ENCODE data around the gene NCOA7.

The NCOA7 gene

DNA sequence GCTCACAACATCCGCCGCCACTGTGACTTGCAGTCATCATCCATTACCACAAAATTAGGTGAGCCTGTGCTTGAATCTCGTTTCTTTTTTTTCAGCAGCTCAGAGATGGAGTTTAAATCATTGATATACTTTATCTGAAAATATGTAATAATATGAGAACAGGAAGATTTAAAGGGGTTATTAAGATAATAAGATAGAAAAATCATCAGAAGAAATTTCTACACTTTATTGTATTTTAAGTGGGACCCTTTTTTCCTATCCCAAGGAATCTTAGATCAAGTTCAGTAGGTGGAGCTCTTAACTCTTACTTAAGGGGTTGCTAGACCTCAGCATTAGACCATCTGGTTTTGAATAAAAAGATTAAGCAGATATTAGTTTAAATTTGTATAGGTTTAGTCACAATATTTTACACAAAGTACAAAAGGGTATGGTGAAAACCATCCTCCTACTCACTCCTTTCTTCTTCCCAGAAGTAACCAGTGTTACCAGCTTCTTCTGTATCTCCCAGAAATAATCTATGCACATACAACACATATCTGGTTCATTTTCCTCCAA is 9.4 kb upstream of the NCOA7 start:
- peak; percentile 50; the same call in 1 of the 2 replicates for TF ChIP-seq CTCF (IDR thresholded peaks at IDR 0.05)

DNA sequence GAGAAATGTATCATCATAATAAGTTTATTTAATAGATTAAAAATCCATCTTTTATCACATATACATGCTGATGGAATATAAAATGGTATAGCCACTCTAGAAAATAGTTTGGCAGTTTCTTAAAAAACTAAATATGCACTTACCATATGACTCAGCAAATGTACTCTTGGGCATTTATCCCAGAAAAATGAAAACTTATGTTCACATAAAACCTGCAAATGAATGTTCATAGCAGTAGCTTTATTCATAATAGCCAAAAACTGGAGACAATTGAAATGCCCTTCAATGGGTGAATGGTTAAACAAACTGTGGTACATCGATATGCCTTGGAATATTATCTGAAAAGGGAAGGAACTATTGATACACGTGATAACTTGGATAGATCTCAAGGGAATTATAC is 6.4 kb upstream of the NCOA7 start:
- TF ChIP-seq CTCF (IDR thresholded peaks at IDR 0.05) = no peak

DNA sequence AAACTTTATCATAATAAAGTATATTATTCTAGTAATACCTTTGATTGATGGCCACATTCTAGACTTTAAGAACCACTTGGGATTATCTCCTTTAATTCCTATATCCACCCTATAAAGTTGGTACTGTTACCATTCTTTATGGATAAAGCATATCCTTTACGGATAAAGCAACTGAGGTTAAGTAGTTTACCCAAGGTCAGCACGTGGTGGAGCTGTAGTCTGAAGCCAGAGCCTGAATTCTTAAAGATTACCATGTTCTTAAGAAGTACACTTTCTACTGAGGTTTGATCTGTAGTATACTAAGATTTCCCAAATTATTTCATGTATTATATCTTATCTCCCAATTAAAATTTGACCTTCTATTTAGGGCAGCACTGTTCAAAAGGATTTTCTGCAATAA is 3.0 kb upstream of the NCOA7 start:
- 0 out of 2 replicates have a peak, but pooled peaks have one; percentile 22 for TF ChIP-seq CTCF (IDR thresholded peaks at IDR 0.05)

DNA sequence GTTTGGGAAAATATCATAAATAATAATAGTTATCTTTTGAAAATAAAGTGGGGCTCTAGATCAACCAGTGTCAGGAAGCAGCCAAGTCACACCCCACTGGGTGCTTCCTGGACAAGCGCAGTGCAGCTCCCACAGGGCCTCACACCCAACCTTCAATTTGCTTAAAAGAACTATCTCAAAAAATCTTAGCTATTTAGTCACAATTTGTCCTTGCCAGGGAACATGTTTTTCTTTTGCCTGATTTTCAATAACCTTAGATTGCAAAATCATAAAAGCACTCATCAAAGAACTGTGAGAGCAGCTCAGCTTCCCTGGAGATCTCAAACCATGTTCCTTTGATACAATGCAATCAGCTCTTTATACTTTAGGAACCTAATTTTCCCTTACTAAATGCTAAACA is 1.6 kb upstream of the NCOA7 start:
- TF ChIP-seq CTCF (IDR thresholded peaks at IDR 0.05) = no peak

DNA sequence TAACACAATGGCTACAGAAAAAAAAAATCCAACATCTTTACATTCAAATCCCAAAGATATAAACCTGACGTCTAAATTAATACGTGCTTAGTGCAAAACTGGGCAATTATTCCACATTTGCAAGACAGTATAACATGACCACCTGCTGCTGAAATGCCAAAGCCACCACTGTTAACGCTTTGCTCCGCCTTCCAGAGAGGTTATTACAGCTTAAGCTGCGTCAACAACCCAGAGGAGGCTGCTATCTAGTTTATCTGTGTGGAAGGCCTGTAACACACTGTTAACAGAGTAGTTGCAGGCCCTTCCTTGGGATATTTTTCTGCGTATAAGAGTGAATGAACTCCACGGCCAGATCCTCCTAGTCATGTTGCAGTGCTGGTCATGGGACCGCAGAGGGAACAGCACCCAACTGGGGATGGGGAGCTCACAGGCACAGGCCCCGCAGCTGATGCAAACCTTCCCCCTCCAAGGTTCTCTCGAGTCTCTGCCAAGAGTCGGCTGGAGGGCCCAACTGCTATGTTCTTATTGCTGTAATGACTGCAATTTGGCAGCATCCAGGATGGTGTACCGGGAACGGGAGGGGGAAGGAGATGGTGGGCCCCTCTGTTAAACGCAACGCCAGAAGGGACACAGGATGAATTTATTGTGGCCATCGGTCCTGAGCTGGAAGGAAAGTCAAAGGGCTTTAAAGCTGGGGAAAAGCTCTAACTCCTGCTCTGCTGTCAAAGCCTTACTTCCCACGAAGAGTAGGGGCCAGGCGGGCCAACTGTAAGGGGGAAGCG is 993 bp upstream of the NCOA7 start:
- TF ChIP-seq CTCF (IDR thresholded peaks at IDR 0.05) = no peak

GRCh38 chr6:125791151-125791819 is 525 bp downstream of the NCOA7 start:
- peak; percentile 72 for TF ChIP-seq CTCF (IDR thresholded peaks at IDR 0.05)

- no peak for TF ChIP-seq CTCF (IDR thresholded peaks at IDR 0.05)
Measured at GRCh38 chr6:125791820-125792165, 1.0 kb downstream of the NCOA7 start.
